ENCODE results near the gene RPA4. TPM values are rescaled to one million over a fixed set of nuclear protein-coding genes. Genes with fewer than 3 reads are reported as not detected.

The RPA4 gene
- polyA plus RNA-seq, 1 donor (not counting 4 experiments of a cell fraction or from before 2014, with no cell fraction given) = 0.30 TPM

DNA sequence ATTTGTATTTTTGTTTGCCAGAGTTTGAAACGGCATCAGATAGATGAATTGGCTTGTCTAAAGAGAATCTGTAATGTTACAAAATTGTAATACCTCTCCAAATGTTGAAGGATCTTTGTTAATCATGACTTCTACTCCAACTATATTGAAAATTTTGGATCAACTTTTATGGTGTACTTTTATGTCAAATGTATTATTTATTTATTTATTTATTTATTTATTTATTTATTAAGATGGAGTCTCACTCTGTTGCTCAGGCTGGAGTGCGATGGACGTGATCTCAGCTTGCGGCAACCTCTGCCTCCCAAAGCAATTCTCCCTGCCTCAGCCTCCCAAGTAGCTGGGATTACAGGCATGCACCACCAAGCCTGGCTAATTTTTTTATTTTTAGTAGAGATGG lies 36.0 kb downstream of the RPA4 start:
- Histone ChIP-seq H4K20me1 (ENCODE audit: control insufficient read depth, extremely low read depth, insufficient read depth, low read length) (no peaks in the 10 kb centered on the region), H3K4me2 (ENCODE audit: control insufficient read depth, extremely low read depth, insufficient read depth, low read depth, low read length) (no peak overlapping the region), H3K27ac (ENCODE audit: control insufficient read depth, insufficient read depth, low read length) (no peak overlapping the region), H3K9ac (ENCODE audit: control insufficient read depth, extremely low read depth, insufficient read depth, low read length) (no peak overlapping the region), H3K36me3 (ENCODE audit: control insufficient read depth in 2 of 2, extremely low read depth in 1 of 2, insufficient read depth in 2 of 2, low read length in 2 of 2) (no peaks in the 10 kb centered on the region), H3K79me2 (ENCODE audit: control insufficient read depth, insufficient read depth, low read length) (no peaks in the 10 kb centered on the region), H3K9me1 (ENCODE audit: control insufficient read depth, extremely low read depth, insufficient read depth, low read length) (no peaks in the 10 kb centered on the region), H3K4me1 (ENCODE audit: control insufficient read depth, extremely low read depth, insufficient read depth, low read length) (no peaks in the 10 kb centered on the region), H2AFZ (ENCODE audit: control insufficient read depth, low read length) (no peak overlapping the region), H3K4me3 (ENCODE audit: control insufficient read depth in 2 of 3, extremely low read depth in 1 of 3, insufficient read depth in 2 of 3, low read depth in 1 of 3, low read length in 3 of 3) (no peak overlapping the region), H3K27me3 (ENCODE audit: control insufficient read depth, extremely low read depth, insufficient read depth, low read length) (no peaks in the 10 kb centered on the region), H3K9me3 (ENCODE audit: control insufficient read depth, low read depth, low read length) (no peaks in the 10 kb centered on the region)
- dilution Hi-C loops (cut with MboI; ENCODE audit: extremely low pct_ligation_motif_present, low sequenced_read_pairs) = no loop called here
- DNase-seq (ENCODE audit: low read depth, low spot score) = no peak
- TF ChIP-seq EZH2 (IDR thresholded peaks at IDR 0.05; ENCODE audit: low read length) = no peak
- TF ChIP-seq, protein P1, sequence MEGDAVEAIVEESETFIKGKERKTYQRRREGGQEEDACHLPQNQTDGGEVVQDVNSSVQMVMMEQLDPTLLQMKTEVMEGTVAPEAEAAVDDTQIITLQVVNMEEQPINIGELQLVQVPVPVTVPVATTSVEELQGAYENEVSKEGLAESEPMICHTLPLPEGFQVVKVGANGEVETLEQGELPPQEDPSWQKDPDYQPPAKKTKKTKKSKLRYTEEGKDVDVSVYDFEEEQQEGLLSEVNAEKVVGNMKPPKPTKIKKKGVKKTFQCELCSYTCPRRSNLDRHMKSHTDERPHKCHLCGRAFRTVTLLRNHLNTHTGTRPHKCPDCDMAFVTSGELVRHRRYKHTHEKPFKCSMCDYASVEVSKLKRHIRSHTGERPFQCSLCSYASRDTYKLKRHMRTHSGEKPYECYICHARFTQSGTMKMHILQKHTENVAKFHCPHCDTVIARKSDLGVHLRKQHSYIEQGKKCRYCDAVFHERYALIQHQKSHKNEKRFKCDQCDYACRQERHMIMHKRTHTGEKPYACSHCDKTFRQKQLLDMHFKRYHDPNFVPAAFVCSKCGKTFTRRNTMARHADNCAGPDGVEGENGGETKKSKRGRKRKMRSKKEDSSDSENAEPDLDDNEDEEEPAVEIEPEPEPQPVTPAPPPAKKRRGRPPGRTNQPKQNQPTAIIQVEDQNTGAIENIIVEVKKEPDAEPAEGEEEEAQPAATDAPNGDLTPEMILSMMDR (optimal IDR thresholded peaks at IDR 0.05 in 1 of 3, IDR thresholded peaks at IDR 0.05 in 1 of 3, conservative IDR thresholded peaks at IDR 0.05 in 1 of 3; ENCODE audit: extremely low read depth in 1 of 3, insufficient read depth in 2 of 3, low read length in 3 of 3) = no peak
- no peak for FAIRE-seq

DNA sequence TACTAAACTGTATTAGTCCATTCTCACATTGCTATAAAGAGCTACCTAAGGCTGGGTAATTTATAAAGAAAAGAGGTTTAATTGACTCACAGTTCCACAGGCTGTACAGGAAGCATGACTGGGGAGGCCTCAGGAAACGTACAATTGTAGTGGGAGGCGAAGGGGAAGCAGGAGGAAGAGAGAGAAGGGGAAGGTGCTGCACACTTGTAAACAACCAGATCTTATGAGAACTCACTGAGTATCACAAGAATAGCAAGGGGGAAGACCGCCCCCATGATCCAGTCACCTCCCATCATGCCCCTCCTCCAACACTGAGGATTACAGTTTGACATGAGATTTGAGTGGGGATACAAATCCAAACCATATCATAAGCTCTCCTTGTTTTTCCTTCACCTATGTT lies 40.9 kb downstream of the RPA4 start:
- Histone ChIP-seq H3K9me1 (ENCODE audit: control insufficient read depth, extremely low read depth, insufficient read depth, low read length) (no peaks in the 10 kb centered on the region), H3K79me2 (ENCODE audit: control insufficient read depth, insufficient read depth, low read length) (no peaks in the 10 kb centered on the region), H3K9ac (ENCODE audit: control insufficient read depth, extremely low read depth, insufficient read depth, low read length) (no peak overlapping the region), H3K27ac (ENCODE audit: control insufficient read depth, insufficient read depth, low read length) (no peak overlapping the region), H2AFZ (ENCODE audit: control insufficient read depth, low read length) (no peak overlapping the region), H3K9me3 (ENCODE audit: control insufficient read depth, low read depth, low read length) (no peaks in the 10 kb centered on the region), H3K4me1 (ENCODE audit: control insufficient read depth, extremely low read depth, insufficient read depth, low read length) (no peaks in the 10 kb centered on the region), H3K4me3 (ENCODE audit: control insufficient read depth in 2 of 3, extremely low read depth in 1 of 3, insufficient read depth in 2 of 3, low read depth in 1 of 3, low read length in 3 of 3) (no peak overlapping the region), H3K4me2 (ENCODE audit: control insufficient read depth, extremely low read depth, insufficient read depth, low read depth, low read length) (no peak overlapping the region), H4K20me1 (ENCODE audit: control insufficient read depth, extremely low read depth, insufficient read depth, low read length) (no peaks in the 10 kb centered on the region), H3K36me3 (ENCODE audit: control insufficient read depth in 2 of 2, extremely low read depth in 1 of 2, insufficient read depth in 2 of 2, low read length in 2 of 2) (no peaks in the 10 kb centered on the region), H3K27me3 (ENCODE audit: control insufficient read depth, extremely low read depth, insufficient read depth, low read length) (no peaks in the 10 kb centered on the region)
- FAIRE-seq (no peak), DNase-seq (ENCODE audit: low read depth, low spot score) (no peak)
- TF ChIP-seq, protein P1 (optimal IDR thresholded peaks at IDR 0.05 in 1 of 3, IDR thresholded peaks at IDR 0.05 in 1 of 3, conservative IDR thresholded peaks at IDR 0.05 in 1 of 3; ENCODE audit: extremely low read depth in 1 of 3, insufficient read depth in 2 of 3, low read length in 3 of 3) = no peak
- no peak for TF ChIP-seq EZH2 (IDR thresholded peaks at IDR 0.05; ENCODE audit: low read length)
- dilution Hi-C loops (cut with MboI; ENCODE audit: extremely low pct_ligation_motif_present, low sequenced_read_pairs) = no loop called here

All from keratinocyte (primary cell).